Measurements from ENCODE around the gene SHOX.
"Not testable (repeated sequence)": the region's sequence is repeated elsewhere in the genome, so short reads cannot be mapped to it uniquely, and the experiment has no call there.

The SHOX gene

GRCh38 chrX:637660-638481, 7.3 kb downstream of the SHOX start:
- no peak for DNase-seq (ENCODE audit: low read depth in 2 of 2)

GRCh38 chrX:638482-639131, 8.0 kb downstream of the SHOX start:
- DNase-seq (ENCODE audit: low read depth in 2 of 2) = no peak

- DNase-seq (ENCODE audit: low read depth in 2 of 2) = no peak
Observed at GRCh38 chrX:639151-639550, 8.6 kb downstream of the SHOX start.

GRCh38 chrX:640641-641040, 10.1 kb downstream of the SHOX start:
- no peak for DNase-seq (ENCODE audit: low read depth in 2 of 2)

GRCh38 chrX:641671-642435, 11.3 kb downstream of the SHOX start:
- no peak for DNase-seq (ENCODE audit: low read depth in 2 of 2)

- DNase-seq (ENCODE audit: low read depth in 2 of 2) = no peak
Observed at GRCh38 chrX:642436-643240, 12.0 kb downstream of the SHOX start.

- no peak for DNase-seq (ENCODE audit: low read depth in 2 of 2)
Observed at GRCh38 chrX:643241-643595, 12.6 kb downstream of the SHOX start.

GRCh38 chrX:643911-644303, 13.3 kb downstream of the SHOX start:
- no peak for DNase-seq (ENCODE audit: low read depth in 2 of 2)

- DNase-seq (ENCODE audit: low read depth in 2 of 2) = no peak
Observed at GRCh38 chrX:644304-645281, 14.0 kb downstream of the SHOX start.

- no peak for DNase-seq (ENCODE audit: low read depth in 2 of 2)
Observed at GRCh38 chrX:646228-646495, 15.6 kb downstream of the SHOX start.

- no peak for DNase-seq (ENCODE audit: low read depth in 2 of 2)
Observed at GRCh38 chrX:646796-647195, 16.2 kb downstream of the SHOX start.

GRCh38 chrX:649166-649565, 18.6 kb downstream of the SHOX start:
- no peak for DNase-seq (ENCODE audit: low read depth in 2 of 2)

- no peak for DNase-seq (ENCODE audit: low read depth in 2 of 2)
Observed at GRCh38 chrX:650324-650723, 19.7 kb downstream of the SHOX start.

GRCh38 chrX:650811-651210, 20.2 kb downstream of the SHOX start:
- DNase-seq (ENCODE audit: low read depth in 2 of 2) = no peak

- DNase-seq (ENCODE audit: low read depth in 2 of 2) = not testable (repeated sequence)
Observed at GRCh38 chrX:651922-652321, 21.3 kb downstream of the SHOX start.

GRCh38 chrX:652341-652741, 21.8 kb downstream of the SHOX start:
- DNase-seq (ENCODE audit: low read depth in 2 of 2) = no peak

- DNase-seq (ENCODE audit: low read depth in 2 of 2) = no peak
Observed at GRCh38 chrX:653306-653705, 22.7 kb downstream of the SHOX start.

- DNase-seq (ENCODE audit: low read depth in 2 of 2) = no peak
Observed at GRCh38 chrX:661154-661553, 30.6 kb downstream of the SHOX start.

GRCh38 chrX:662126-662525, 31.5 kb downstream of the SHOX start:
- no peak for DNase-seq (ENCODE audit: low read depth in 2 of 2)

- no peak for DNase-seq (ENCODE audit: low read depth in 2 of 2)
Observed at GRCh38 chrX:663841-664240, 33.2 kb downstream of the SHOX start.
